Endodermal cell (in vitro differentiated cells): ENCODE data around the gene CASP5. TPM values are rescaled to one million over a fixed set of nuclear protein-coding genes. Genes with fewer than 3 reads are reported as not detected.

Experiments used
- DNase-seq: peaks from one replicate; pipeline ENCODE4 v3.0.0-alpha.2; 2017
- H3K27ac ChIP-seq: 2 replicates; pipeline ENCODE4 v1.5.1; 2013; ENCODE audit warnings: mild to moderate bottlenecking, low read depth, low read length, moderate library complexity
- H3K27me3 ChIP-seq: 2 replicates; pipeline ENCODE4 v1.6.1; 2013; ENCODE audit warnings: mild to moderate bottlenecking, low read length, moderate library complexity; ENCODE audit not compliant: insufficient read depth, control insufficient read depth, poor library complexity, severe bottlenecking
- H3K36me3 ChIP-seq: 2 replicates; pipeline ENCODE4 v1.7.0; 2013; ENCODE audit warnings: mild to moderate bottlenecking, low read length, moderate library complexity; ENCODE audit not compliant: control insufficient read depth, insufficient read depth
- H3K4me1 ChIP-seq: one replicate; pipeline ENCODE4 v1.7.0; 2013; ENCODE audit warnings: low read length; ENCODE audit not compliant: control insufficient read depth, insufficient read depth
- H3K4me3 ChIP-seq: 2 replicates; pipeline ENCODE4 v1.5.1; 2013; ENCODE audit warnings: mild to moderate bottlenecking, low read length, moderate library complexity
- H3K9ac ChIP-seq: 2 replicates; pipeline ENCODE4 v1.6.1; 2013; ENCODE audit warnings: mild to moderate bottlenecking, low read length, moderate library complexity; ENCODE audit not compliant: poor library complexity, severe bottlenecking; ENCODE audit errors: extremely low read depth
- H3K9me3 ChIP-seq: 2 replicates; pipeline ENCODE4 v1.6.1; 2013; ENCODE audit warnings: mild to moderate bottlenecking, low read length, moderate library complexity; ENCODE audit not compliant: control insufficient read depth
- H3K27ac Mint-ChIP-seq: 2 replicates; pipeline ENCODE4 v1.8.0; 2020; ENCODE audit warnings: mixed read lengths
- H3K27me3 Mint-ChIP-seq: 2 replicates; pipeline ENCODE4 v1.8.0; 2021; ENCODE audit warnings: mild to moderate bottlenecking, mixed read lengths; ENCODE audit not compliant: insufficient read depth
- H3K36me3 Mint-ChIP-seq: 2 replicates; pipeline ENCODE4 v1.8.0; 2020; ENCODE audit warnings: low read depth, mixed read lengths
- H3K4me1 Mint-ChIP-seq: 2 replicates; pipeline ENCODE4 v1.8.0; 2020; ENCODE audit warnings: mixed read lengths
- H3K4me3 Mint-ChIP-seq: 2 replicates; pipeline ENCODE4 v1.8.0; 2020; ENCODE audit warnings: mild to moderate bottlenecking, moderate library complexity, mixed read lengths
- H3K9me3 Mint-ChIP-seq: 2 replicates; pipeline ENCODE4 v1.8.0; 2020; ENCODE audit warnings: mild to moderate bottlenecking, mixed read lengths
- CTCF ChIP-seq: fragments of 200-600 bp; sonication (generic); conservative IDR thresholded peaks from 2 replicates; pipeline ENCODE4 v1.5.0; 2021; ENCODE audit warnings: antibody characterized with exemption, mild to moderate bottlenecking
- WGBS, 2 experiments: methylation state at CpG; one replicate each; pipeline versions ENCODE4 v1.1.5 to v1.1.7; 2013; ENCODE audit warnings: missing lambda C conversion rate in 2 of 2, mixed read lengths in 1 of 2; ENCODE audit not compliant: insufficient coverage in 1 of 2, insufficient read length in 1 of 2; 5-methylcytosine and 5-hydroxymethylcytosine counted together
- total RNA-seq, 2 donors: library from RNA; stranded (reverse); fragmentation: NEBNext Ultra II Directional in 1 of 2; extraction: Animal tissue kit (Norgen Biotek cat#: 25700) in 1 of 2; gene quantifications; 2 replicates in 1 of 2; 3 replicates in 1 of 2; pipeline ENCODE4 v1.2.1, GENCODE V29; 2021

The CASP5 gene
- total RNA-seq, 2 donors from 2014 or later = not detected

- Histone ChIP-seq H3K9me3 (no peaks in the 10 kb centered on the region), H3K9ac (no peak overlapping the region), H3K27me3 (no peaks in the 10 kb centered on the region), H3K36me3 (no peaks in the 10 kb centered on the region), H3K4me3 (no peak overlapping the region), H3K27ac (no peak overlapping the region), H3K4me1 (no peaks in the 10 kb centered on the region)
- Mint-ChIP-seq H3K27ac (no peak overlapping the region), H3K9me3 (no peaks in the 10 kb centered on the region), H3K4me1 (no peaks in the 10 kb centered on the region), H3K4me3 (no peak overlapping the region), H3K36me3 (no peaks in the 10 kb centered on the region), H3K27me3 (no peaks in the 10 kb centered on the region)
- no peak for DNase-seq
- WGBS, 2 experiments = 86% methylated on average over 1 of the region's 1 CpG; no CpG with 5 or more reads in 1 of the 2 experiments
- TF ChIP-seq CTCF = no peak
These were observed 23.2 kb downstream of the CASP5 start for GRCh38 chr11:104999721-105000120.

- H3K27ac ChIP-seq = no peak overlapping the region
- H3K27me3 ChIP-seq = no peaks in the 10 kb centered on the region
- H3K27ac Mint-ChIP-seq = no peak overlapping the region
- no peaks in the 10 kb centered on the region for H3K4me1 Mint-ChIP-seq
- WGBS, 2 experiments = 92 to 100% methylated on average over 2 to 5 of the region's 6 CpGs
- H3K4me3 Mint-ChIP-seq = no peak overlapping the region
- TF ChIP-seq CTCF = no peak
- no peak for DNase-seq
- no peaks in the 10 kb centered on the region for H3K27me3 Mint-ChIP-seq
- no peak overlapping the region for H3K9ac ChIP-seq
- H3K4me3 ChIP-seq = no peak overlapping the region
- H3K9me3 ChIP-seq = no peaks in the 10 kb centered on the region
- no peaks in the 10 kb centered on the region for H3K36me3 ChIP-seq
- H3K9me3 Mint-ChIP-seq = no peaks in the 10 kb centered on the region
- H3K4me1 ChIP-seq = no peaks in the 10 kb centered on the region
- no peaks in the 10 kb centered on the region for H3K36me3 Mint-ChIP-seq
These were observed 25.7 kb downstream of the CASP5 start for GRCh38 chr11:104997288-104997687.

GRCh38 chr11:104995001-104995408 lies 28.0 kb downstream of the CASP5 start:
- no peaks in the 10 kb centered on the region for H3K9me3 ChIP-seq
- Mint-ChIP-seq H3K4me1 (no peaks in the 10 kb centered on the region), H3K27ac (no peak overlapping the region), H3K4me3 (no peak overlapping the region), H3K9me3 (no peaks in the 10 kb centered on the region), H3K27me3 (no peaks in the 10 kb centered on the region), H3K36me3 (no peaks in the 10 kb centered on the region)
- H3K9ac ChIP-seq = no peak overlapping the region
- H3K27me3 ChIP-seq = no peaks in the 10 kb centered on the region
- H3K4me1 ChIP-seq = no peaks in the 10 kb centered on the region
- no peaks in the 10 kb centered on the region for H3K36me3 ChIP-seq
- TF ChIP-seq CTCF = no peak
- no peak overlapping the region for H3K27ac ChIP-seq
- no peak overlapping the region for H3K4me3 ChIP-seq
- DNase-seq = no peak
- WGBS, 2 experiments = 96% methylated on average over 2 of the region's 2 CpGs; no CpG with 5 or more reads in 1 of the 2 experiments
